IMR-90 (cell line): ENCODE results near the gene HEXD.

Experiments
- BHLHE40 ChIP-seq: fragments of 150-350 bp; IDR thresholded peaks from 2 replicates; pipeline ENCODE4 v1.6.1; 2016; ENCODE audit warnings: mild to moderate bottlenecking, low read depth, low read length
- CEBPB ChIP-seq: IDR thresholded peaks from 2 replicates; pipeline ENCODE4 v1.6.1; 2012; ENCODE audit warnings: low read depth, low read length, improper control_type of control experiment
- CHD1 ChIP-seq: IDR thresholded peaks from 2 replicates; pipeline ENCODE4 v1.6.1; 2012; ENCODE audit warnings: low read depth, low read length, improper control_type of control experiment
- FOS ChIP-seq: fragments of 150-350 bp; IDR thresholded peaks from 2 replicates; pipeline ENCODE4 v1.6.1; 2016; ENCODE audit warnings: low read depth, low read length
- MXI1 ChIP-seq: IDR thresholded peaks from 2 replicates; pipeline ENCODE4 v1.6.1; 2012; ENCODE audit warnings: low read depth, mild to moderate bottlenecking, low read length, moderate library complexity, borderline replicate concordance
- POLR2A ChIP-seq: IDR thresholded peaks from 2 replicates; pipeline ENCODE4 v1.6.1; 2012; ENCODE audit warnings: mild to moderate bottlenecking, low read depth, low read length
- RAD21 ChIP-seq: IDR thresholded peaks from 2 replicates; pipeline ENCODE4 v1.6.1; 2012; ENCODE audit warnings: low read length, improper control_type of control experiment
- RCOR1 ChIP-seq: IDR thresholded peaks from 2 replicates; pipeline ENCODE4 v1.6.1; 2012; ENCODE audit warnings: mild to moderate bottlenecking, low read length, improper control_type of control experiment; ENCODE audit not compliant: insufficient replicate concordance
- RFX5 ChIP-seq: IDR thresholded peaks from 2 replicates; pipeline ENCODE4 v1.8.0; 2012; ENCODE audit warnings: low read depth, mild to moderate bottlenecking, low read length, moderate library complexity
- SMC3 ChIP-seq: fragments of 150-350 bp; IDR thresholded peaks from 2 replicates; pipeline ENCODE4 v1.6.1; 2016; ENCODE audit warnings: low read depth, mild to moderate bottlenecking, antibody characterized with exemption, low read length, moderate library complexity
- TF ChIP-seq, protein P1 (sequence below): conservative IDR thresholded peaks from 2 replicates; pipeline ENCODE4 v1.5.1; 2012; ENCODE audit warnings: mild to moderate bottlenecking, low read depth, low read length, improper control_type of control experiment
- TF ChIP-seq, protein P2 (sequence below): fragments of 150-350 bp; IDR thresholded peaks from 2 replicates; pipeline ENCODE4 v1.6.1; 2016; ENCODE audit warnings: low read depth, mild to moderate bottlenecking, low read length, moderate library complexity, borderline replicate concordance
- TF ChIP-seq, protein P3 (sequence below): fragments of 150-350 bp; IDR thresholded peaks from 2 replicates; pipeline ENCODE4 v1.6.1; 2017; ENCODE audit warnings: mild to moderate bottlenecking, antibody characterized with exemption, low read length, low read depth

DNA sequence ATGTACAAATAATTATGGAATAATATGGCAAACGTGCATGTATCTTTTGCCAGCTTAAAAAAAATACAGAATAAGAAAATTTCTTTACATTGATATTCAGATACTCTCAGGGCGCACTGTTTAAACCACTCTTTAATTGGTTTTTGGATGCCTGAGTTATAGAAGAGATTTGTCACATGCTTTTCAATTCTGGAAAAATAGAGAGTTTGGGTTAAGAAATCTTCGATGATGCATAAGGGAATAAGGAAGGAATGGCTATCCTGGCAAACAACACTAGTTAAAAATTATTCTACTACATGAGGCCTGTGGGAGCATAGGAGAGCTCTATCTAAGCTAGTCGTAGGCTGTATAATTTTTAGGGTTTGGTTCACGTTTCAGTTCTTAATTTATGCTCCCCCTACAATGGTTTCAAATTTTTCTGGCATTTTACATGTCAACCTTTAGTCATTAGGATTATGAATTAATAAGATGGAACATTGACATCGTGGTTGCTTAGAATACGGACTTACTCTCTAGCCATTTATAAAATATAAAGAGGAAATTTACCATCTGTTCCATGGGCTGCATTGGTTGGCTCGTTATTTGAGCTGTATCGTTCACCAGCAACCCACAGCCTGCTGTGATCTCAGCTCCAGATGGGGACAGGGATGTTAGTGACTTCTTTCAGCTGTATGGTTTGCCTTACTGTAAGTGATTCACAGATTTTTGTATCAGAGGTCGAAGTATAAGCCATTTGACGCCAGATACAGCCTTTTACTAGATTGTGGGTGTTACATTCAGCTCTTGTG is 56.3 kb downstream of the HEXD start:
- TF ChIP-seq BHLHE40 (no peak), POLR2A (no peak), MXI1 (no peak), CEBPB (no peak), RCOR1 (no peak), SMC3 (no peak), RFX5 (no peak), RAD21 (no peak), FOS (no peak), CHD1 (no peak)
- TF ChIP-seq, protein P1, sequence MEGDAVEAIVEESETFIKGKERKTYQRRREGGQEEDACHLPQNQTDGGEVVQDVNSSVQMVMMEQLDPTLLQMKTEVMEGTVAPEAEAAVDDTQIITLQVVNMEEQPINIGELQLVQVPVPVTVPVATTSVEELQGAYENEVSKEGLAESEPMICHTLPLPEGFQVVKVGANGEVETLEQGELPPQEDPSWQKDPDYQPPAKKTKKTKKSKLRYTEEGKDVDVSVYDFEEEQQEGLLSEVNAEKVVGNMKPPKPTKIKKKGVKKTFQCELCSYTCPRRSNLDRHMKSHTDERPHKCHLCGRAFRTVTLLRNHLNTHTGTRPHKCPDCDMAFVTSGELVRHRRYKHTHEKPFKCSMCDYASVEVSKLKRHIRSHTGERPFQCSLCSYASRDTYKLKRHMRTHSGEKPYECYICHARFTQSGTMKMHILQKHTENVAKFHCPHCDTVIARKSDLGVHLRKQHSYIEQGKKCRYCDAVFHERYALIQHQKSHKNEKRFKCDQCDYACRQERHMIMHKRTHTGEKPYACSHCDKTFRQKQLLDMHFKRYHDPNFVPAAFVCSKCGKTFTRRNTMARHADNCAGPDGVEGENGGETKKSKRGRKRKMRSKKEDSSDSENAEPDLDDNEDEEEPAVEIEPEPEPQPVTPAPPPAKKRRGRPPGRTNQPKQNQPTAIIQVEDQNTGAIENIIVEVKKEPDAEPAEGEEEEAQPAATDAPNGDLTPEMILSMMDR = no peak
- TF ChIP-seq, protein P2, sequence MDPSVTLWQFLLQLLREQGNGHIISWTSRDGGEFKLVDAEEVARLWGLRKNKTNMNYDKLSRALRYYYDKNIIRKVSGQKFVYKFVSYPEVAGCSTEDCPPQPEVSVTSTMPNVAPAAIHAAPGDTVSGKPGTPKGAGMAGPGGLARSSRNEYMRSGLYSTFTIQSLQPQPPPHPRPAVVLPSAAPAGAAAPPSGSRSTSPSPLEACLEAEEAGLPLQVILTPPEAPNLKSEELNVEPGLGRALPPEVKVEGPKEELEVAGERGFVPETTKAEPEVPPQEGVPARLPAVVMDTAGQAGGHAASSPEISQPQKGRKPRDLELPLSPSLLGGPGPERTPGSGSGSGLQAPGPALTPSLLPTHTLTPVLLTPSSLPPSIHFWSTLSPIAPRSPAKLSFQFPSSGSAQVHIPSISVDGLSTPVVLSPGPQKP = no peak
- TF ChIP-seq, protein P3, sequence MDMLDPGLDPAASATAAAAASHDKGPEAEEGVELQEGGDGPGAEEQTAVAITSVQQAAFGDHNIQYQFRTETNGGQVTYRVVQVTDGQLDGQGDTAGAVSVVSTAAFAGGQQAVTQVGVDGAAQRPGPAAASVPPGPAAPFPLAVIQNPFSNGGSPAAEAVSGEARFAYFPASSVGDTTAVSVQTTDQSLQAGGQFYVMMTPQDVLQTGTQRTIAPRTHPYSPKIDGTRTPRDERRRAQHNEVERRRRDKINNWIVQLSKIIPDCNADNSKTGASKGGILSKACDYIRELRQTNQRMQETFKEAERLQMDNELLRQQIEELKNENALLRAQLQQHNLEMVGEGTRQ = no peak
